SU-DHL-6 (cell line): ENCODE measurements around the gene ITIH1.

Source experiments
- EZH2phosphoT487 ChIP-seq: fragments of 200-600 bp; sonication (generic), shearing (Covaris generic); conservative IDR thresholded peaks from 2 replicates; pipeline ENCODE4 v1.6.1; 2018; ENCODE audit warnings: mild to moderate bottlenecking, antibody characterized with exemption, low read length, moderate library complexity, mixed read lengths
- TF ChIP-seq, protein P1 (sequence below): fragments of 200-600 bp; sonication (generic); IDR thresholded peaks from one replicate; pipeline ENCODE4 v1.5.1; 2017; ENCODE audit warnings: antibody characterized with exemption, mild to moderate bottlenecking, low read length, moderate library complexity; ENCODE audit not compliant: insufficient read depth, poor library complexity, severe bottlenecking

DNA sequence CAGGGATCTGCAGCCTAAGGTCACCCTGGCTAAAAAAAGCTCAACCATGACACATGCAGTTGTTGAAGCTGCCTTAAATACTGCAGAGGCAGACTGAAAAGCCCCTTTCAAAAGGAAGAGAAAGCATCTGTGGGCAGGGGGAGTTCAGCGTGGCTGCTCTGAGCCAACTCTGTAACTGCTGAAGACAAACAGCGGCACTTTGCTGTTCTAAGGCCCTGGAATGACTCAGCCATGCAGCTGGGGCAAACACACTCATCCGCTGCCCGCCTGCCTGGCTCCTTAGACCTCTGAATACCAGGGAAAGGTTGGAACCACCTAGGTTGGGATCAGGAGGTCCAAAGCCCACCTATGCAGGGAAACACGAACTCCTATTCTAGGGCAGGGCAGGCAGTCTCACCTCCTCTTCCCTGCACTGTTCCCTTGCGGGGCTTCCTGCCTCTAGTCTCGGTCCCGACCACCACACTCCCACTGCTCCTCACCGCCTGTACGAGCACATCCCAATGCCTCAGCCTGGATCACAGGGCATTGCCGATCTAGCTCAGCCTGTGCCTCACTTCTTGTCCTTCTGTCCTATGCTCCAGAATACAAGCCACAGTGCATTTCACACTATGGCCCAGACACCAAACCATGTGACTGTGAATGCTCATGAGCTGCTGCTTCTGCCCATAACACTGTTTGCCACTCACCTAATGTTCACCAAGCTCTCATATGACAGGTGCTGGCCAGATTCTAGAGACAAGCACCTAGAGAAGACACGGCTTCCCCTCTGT is 64.0 kb downstream of the ITIH1 start:
- TF ChIP-seq, protein P1, sequence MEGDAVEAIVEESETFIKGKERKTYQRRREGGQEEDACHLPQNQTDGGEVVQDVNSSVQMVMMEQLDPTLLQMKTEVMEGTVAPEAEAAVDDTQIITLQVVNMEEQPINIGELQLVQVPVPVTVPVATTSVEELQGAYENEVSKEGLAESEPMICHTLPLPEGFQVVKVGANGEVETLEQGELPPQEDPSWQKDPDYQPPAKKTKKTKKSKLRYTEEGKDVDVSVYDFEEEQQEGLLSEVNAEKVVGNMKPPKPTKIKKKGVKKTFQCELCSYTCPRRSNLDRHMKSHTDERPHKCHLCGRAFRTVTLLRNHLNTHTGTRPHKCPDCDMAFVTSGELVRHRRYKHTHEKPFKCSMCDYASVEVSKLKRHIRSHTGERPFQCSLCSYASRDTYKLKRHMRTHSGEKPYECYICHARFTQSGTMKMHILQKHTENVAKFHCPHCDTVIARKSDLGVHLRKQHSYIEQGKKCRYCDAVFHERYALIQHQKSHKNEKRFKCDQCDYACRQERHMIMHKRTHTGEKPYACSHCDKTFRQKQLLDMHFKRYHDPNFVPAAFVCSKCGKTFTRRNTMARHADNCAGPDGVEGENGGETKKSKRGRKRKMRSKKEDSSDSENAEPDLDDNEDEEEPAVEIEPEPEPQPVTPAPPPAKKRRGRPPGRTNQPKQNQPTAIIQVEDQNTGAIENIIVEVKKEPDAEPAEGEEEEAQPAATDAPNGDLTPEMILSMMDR: no peak
- no peak for TF ChIP-seq EZH2phosphoT487
